ENCODE measurements around the gene ARHGAP24. TPM values are rescaled to one million over a fixed set of nuclear protein-coding genes. Genes with fewer than 3 reads are reported as not detected.

The ARHGAP24 gene
- total RNA-seq (1 to 10 TPM; 5.7 to 9.4 TPM), polyA plus RNA-seq (ENCODE audit: insufficient read depth, low read depth, low replicate concordance) (9.9 TPM)
- long read RNA-seq, donor 1, full-length matches to known transcripts = 4 of 4 reads
- long read RNA-seq, donor 1, partial matches to known transcripts = 0 of 4 reads
- long read RNA-seq, donor 1, other reads (novel, unspliced or antisense) = 0 of 4 reads
- long read RNA-seq, donor 2, partial matches to known transcripts = 0 of 4 reads
- long read RNA-seq, donor 2, other reads (novel, unspliced or antisense) = 0 of 4 reads

DNA sequence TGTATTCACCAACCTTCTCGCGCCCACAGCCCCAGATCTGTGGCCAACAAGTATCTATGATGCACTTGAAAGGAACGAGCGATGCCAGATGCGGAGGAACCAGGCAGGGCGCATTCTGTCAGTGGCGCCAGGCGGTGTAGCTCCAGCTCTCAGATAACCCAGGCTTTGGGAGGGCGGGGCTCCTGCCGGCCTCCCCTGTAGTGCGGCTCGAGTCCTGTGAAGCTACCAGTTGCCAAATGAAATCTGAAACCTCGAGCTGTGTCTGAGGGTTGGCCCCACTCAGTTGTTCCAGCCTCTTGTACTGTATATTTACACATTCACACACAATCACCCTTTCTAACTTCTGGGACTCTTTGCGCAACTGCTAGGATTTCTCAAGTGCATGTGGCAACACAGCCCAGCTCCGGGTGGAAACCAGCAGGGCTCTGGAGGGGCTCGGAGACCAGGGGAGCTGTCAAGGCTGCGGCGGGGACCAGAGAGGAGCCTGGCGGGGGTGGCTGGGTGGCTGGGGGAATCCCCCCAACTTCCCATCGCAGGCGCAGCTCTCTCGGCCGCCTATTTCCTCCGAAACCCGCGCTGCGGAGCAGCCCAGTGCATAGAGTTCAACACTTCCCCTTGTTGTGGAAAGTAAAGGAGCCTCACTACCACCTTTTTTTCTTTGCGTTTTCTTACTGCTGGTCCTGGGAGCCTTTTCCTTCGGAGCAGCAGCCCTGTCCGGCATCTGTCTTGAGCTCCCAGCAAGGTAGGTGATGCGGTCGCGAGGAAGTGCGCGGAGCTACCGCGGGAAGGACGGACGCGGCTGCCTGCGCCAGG lies at the start of gene ARHGAP24:
Gene ARHGAP24 (plus strand): TSS at position 333 of the 813 bp plus-strand sequence.
- intact Hi-C loops (cut with DNase I; ENCODE audit: low total_unique reads) = no loop called here
- Histone ChIP-seq H3K4me3 (peak within 1 kb of the TSS; percentile 48 to 64), H3K36me3 (ENCODE audit: low read depth, missing control alignments) (no peaks in the 10 kb centered on the region), H3K27me3 (no peaks in the 10 kb centered on the region), H3K4me1 (no peaks in the 10 kb centered on the region), H3K27ac (peak within 1 kb of the TSS in 1 of 2 donors; percentile 7), H3K9me3 (no peaks in the 10 kb centered on the region)
- WGBS, 2 donors = 1 to 2% methylated on average over 24 to 41 of the region's 41 CpGs
- DNase-seq = peak; percentile 83
- TF ChIP-seq, protein P1, sequence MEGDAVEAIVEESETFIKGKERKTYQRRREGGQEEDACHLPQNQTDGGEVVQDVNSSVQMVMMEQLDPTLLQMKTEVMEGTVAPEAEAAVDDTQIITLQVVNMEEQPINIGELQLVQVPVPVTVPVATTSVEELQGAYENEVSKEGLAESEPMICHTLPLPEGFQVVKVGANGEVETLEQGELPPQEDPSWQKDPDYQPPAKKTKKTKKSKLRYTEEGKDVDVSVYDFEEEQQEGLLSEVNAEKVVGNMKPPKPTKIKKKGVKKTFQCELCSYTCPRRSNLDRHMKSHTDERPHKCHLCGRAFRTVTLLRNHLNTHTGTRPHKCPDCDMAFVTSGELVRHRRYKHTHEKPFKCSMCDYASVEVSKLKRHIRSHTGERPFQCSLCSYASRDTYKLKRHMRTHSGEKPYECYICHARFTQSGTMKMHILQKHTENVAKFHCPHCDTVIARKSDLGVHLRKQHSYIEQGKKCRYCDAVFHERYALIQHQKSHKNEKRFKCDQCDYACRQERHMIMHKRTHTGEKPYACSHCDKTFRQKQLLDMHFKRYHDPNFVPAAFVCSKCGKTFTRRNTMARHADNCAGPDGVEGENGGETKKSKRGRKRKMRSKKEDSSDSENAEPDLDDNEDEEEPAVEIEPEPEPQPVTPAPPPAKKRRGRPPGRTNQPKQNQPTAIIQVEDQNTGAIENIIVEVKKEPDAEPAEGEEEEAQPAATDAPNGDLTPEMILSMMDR (IDR thresholded peaks at IDR 0.05) = no peak
- no peak for TF ChIP-seq POLR2A (IDR thresholded peaks at IDR 0.05)

- Histone ChIP-seq H3K36me3 (ENCODE audit: low read depth, missing control alignments) (no peaks in the 10 kb centered on the region), H3K9me3 (no peaks in the 10 kb centered on the region), H3K4me3 (no peak overlapping the region), H3K27me3 (no peaks in the 10 kb centered on the region), H3K27ac (no peak overlapping the region), H3K4me1 (no peaks in the 10 kb centered on the region)
- no peak for DNase-seq
- WGBS, 2 donors = 65 to 74% methylated on average over 3 of the region's 3 CpGs
- intact Hi-C loops (cut with DNase I; ENCODE audit: low total_unique reads) = no loop called here
- no peak for TF ChIP-seq POLR2A (IDR thresholded peaks at IDR 0.05)
- TF ChIP-seq, protein P1 (IDR thresholded peaks at IDR 0.05) = no peak
Measured at GRCh38 chr4:85426366-85426765, 48.6 kb upstream of the ARHGAP24 start.

DNA sequence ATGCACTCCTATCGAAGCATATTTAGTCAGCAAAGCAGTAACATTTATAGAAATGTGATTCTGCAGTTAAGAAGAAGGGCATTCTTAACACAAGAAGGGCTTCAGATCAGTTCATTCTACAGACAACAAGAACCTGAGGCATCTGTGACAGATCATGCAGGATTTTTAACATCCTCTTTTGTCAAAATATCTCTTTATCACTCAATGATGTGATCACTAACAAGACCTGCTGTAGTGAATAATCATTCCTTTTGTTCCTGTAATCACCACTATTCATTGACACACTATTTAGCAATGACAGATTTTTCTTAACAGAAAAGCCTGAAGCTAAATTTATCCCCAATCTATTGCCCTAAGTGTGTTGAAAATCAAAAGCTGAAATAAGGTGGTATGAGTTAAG lies 47.8 kb upstream of the ARHGAP24 start:
- Histone ChIP-seq H3K27ac (no peak overlapping the region), H3K4me1 (no peaks in the 10 kb centered on the region), H3K9me3 (no peaks in the 10 kb centered on the region), H3K36me3 (ENCODE audit: low read depth, missing control alignments) (no peaks in the 10 kb centered on the region), H3K4me3 (no peak overlapping the region), H3K27me3 (no peaks in the 10 kb centered on the region)
- DNase-seq = no peak
- 88 to 96% methylated on average over 1 of the region's 1 CpG for whole genome bisulfite sequencing, 2 donors
- intact Hi-C loops (cut with DNase I; ENCODE audit: low total_unique reads) = no loop called here
- TF ChIP-seq, protein P1 (IDR thresholded peaks at IDR 0.05) = no peak
- no peak for TF ChIP-seq POLR2A (IDR thresholded peaks at IDR 0.05)

GRCh38 chr4:85430226-85430625 lies 44.7 kb upstream of the ARHGAP24 start:
- Histone ChIP-seq H3K9me3 (no peaks in the 10 kb centered on the region), H3K4me3 (no peak overlapping the region), H3K36me3 (ENCODE audit: low read depth, missing control alignments) (no peaks in the 10 kb centered on the region), H3K4me1 (no peaks in the 10 kb centered on the region), H3K27ac (no peak overlapping the region), H3K27me3 (no peaks in the 10 kb centered on the region)
- TF ChIP-seq, protein P1 (IDR thresholded peaks at IDR 0.05) = no peak
- no peak for TF ChIP-seq POLR2A (IDR thresholded peaks at IDR 0.05)
- 94 to 99% methylated on average over 3 of the region's 3 CpGs for WGBS, 2 donors
- intact Hi-C loops (cut with DNase I; ENCODE audit: low total_unique reads) = no loop called here
- no peak for DNase-seq
